Prostate gland (tissue), 2 donors: ENCODE results near the gene SNRPA1.

Experiments
- CTCF ChIP-seq, 4 experiments: fragments of 200-600 bp in 2 of 4; fragments of 450-650 bp in 2 of 4; sonication (generic) in 2 of 4; IDR thresholded peaks; 1 replicate in 3 of 4; 2 replicates in 1 of 4; pipeline ENCODE4 v1.5.1; 2016 to 2019; ENCODE audit warnings: antibody characterized with exemption in 4 of 4, mild to moderate bottlenecking in 2 of 4, moderate library complexity in 2 of 4
- POLR2A ChIP-seq: fragments of 450-650 bp; IDR thresholded peaks from one replicate; pipeline ENCODE4 v1.6.1; 2016; ENCODE audit warnings: antibody characterized with exemption, mild to moderate bottlenecking
- POLR2AphosphoS5 ChIP-seq: sonication (generic); formaldehyde crosslinking; IDR thresholded peaks from one replicate; pipeline ENCODE4 v1.6.1; 2017; ENCODE audit warnings: antibody characterized with exemption

- no peak for TF ChIP-seq CTCF (IDR thresholded peaks at IDR 0.05)
- no peak for TF ChIP-seq POLR2AphosphoS5
- TF ChIP-seq POLR2A: no peak
Observed at GRCh38 chr15:101317336-101317872, 22.4 kb upstream of the SNRPA1 start.
